G401.6 (cell line): ENCODE results near the gene ALG1L2.
"Not testable (repeated sequence)": the region's sequence is repeated elsewhere in the genome, so short reads cannot be mapped to it uniquely, and the experiment has no call there.

Experiments
- FAIRE-seq: peaks from 2 replicates; lab custom pipeline; 2012; peaks lifted over from hg19 to GRCh38; lab: Jason Lieb, UNC

Gene ALG1L2

GRCh38 chr3:130125406-130125805 is 43.8 kb downstream of the ALG1L2 start:
- not testable (repeated sequence) for FAIRE-seq

GRCh38 chr3:130136337-130136736 is 54.7 kb downstream of the ALG1L2 start:
- FAIRE-seq: not testable (repeated sequence)

GRCh38 chr3:130137685-130138084 is 56.1 kb downstream of the ALG1L2 start:
- not testable (repeated sequence) for FAIRE-seq

DNA sequence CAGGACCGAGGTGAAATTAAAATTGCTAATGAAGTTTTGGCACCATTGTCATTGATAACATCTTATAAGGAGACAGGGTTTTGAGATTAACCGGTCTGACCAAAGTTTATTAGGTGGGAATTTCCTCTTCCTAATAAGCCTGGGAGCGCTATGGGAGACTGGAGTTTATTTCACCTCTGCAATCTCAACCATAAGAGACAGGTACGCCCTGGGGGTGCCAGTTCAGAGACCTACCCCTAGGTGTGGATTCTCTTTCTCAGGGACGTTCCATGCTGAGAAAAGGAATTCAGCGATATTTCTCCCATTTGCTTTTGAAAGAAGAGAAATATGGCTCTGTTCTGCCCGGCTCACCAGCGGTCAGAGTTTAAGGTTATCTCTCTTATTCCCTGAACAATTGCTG is 57.4 kb downstream of the ALG1L2 start:
- FAIRE-seq: not testable (repeated sequence)

DNA sequence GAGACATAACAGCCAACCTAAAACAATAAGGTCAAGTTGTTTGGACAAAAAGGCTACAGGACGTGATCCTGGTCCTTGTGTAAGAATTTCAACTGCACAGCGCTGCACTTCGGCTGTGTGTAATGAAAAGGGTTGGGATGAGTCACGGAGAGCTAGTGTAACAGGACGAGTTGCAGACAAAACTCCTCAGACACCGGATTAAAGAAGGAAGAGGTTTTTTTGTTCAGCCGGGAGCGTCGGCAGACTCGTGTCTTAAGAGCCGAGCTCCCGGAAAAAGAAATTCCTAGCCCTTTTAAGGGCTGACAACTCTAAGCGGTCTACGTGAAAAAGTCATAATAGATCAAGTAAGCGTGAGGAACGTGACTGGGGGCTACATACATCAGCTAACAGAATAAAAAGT is 59.1 kb downstream of the ALG1L2 start:
- not testable (repeated sequence) for FAIRE-seq

DNA sequence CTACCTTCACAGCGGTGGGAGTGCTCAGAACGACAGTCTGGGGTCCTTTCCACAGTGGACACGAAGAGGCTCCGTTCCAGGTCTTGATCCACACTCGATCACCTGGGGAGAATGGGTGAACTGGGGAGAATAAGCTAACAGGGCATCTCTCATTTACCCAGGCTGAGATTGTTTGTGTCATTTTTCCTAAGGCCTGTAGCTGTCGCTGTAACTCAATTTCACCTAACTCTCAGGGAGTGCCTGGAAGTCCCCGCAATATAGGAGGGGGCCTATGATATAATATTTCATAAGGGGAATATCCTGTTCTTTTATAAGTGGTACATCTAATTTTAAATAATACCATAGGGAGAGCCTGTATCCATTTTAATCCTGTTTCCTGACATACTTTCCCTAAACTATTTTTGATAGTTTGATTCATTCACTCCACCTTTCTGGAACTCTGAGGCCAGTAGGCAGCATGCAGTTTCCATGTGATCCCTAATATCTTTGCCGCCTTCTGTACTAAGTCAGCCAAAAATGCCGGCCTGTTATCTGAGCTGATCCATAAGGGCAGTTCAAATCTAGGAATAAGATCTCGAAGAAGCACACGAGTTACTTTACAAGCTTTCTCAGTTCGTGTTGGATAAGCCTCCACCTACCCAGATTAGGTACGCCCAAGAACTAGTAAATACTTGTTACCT is 62.2 kb downstream of the ALG1L2 start:
- not testable (repeated sequence) for FAIRE-seq

GRCh38 chr3:130144328-130144650 is 62.7 kb downstream of the ALG1L2 start:
- not testable (repeated sequence) for FAIRE-seq

GRCh38 chr3:130145456-130145855 is 63.8 kb downstream of the ALG1L2 start:
- FAIRE-seq: not testable (repeated sequence)

GRCh38 chr3:130146465-130146864 is 64.8 kb downstream of the ALG1L2 start:
- FAIRE-seq: not testable (repeated sequence)
